HL-60 (cell line): ENCODE results near the gene RPL22.

Experiments used
- CTCF ChIP-seq: IDR thresholded peaks from one replicate; pipeline ENCODE4 v1.5.1; 2011; ENCODE audit warnings: low read length, control low read depth, inconsistent platforms; ENCODE audit not compliant: insufficient read depth
- GABPA ChIP-seq: IDR thresholded peaks from 2 replicates; pipeline ENCODE4 v1.6.1; 2012; ENCODE audit warnings: low read depth
- POLR2AphosphoS5 ChIP-seq: IDR thresholded peaks from 2 replicates; pipeline ENCODE4 v1.6.1; 2012; ENCODE audit warnings: low read depth
- REST ChIP-seq: IDR thresholded peaks from 2 replicates; pipeline ENCODE4 v1.6.1; 2012; ENCODE audit warnings: low read depth; ENCODE audit not compliant: insufficient replicate concordance
- SPI1 ChIP-seq: IDR thresholded peaks from 2 replicates; pipeline ENCODE4 v1.6.1; 2012; ENCODE audit warnings: low read depth, mild to moderate bottlenecking, borderline replicate concordance

DNA sequence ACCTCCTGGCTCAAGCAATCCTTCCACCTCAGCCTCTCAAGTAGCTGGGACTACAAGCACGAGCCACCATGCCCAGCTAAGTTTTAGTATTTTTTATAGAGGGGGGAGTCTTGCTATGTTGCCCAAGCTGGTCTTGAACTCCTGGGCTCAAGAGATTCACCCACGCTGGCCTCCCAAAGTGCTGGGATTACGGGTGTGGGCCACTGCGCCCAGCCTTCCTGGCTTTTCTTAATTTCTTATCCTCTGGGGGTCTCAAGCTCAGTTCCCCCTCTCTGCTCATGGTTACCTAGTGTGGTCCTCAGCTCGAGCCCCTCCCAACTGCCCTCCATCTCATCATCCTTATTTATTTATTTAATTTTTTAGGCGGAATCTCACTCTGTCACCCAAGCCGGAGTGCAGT lies 2.9 kb upstream of the RPL22 start:
- TF ChIP-seq CTCF = no peak
- no peak for TF ChIP-seq POLR2AphosphoS5
- no peak for TF ChIP-seq SPI1
- TF ChIP-seq GABPA = no peak
- TF ChIP-seq REST = no peak
